ENCODE data around the gene SIPA1. TPM values are rescaled to one million over a fixed set of nuclear protein-coding genes. Genes with fewer than 3 reads are reported as not detected.
A peak's percentile ranks its signal among the peaks of the same experiment; 100 is the strongest.

Gene SIPA1
- total and polyA plus RNA-seq, 8 donors, result 40.5 to 107 (median 47.8) TPM

- DNase-seq, result peak in 3 of 4 donors; percentile 37 to 93 (median 85)
- H3K4me3 ChIP-seq, result peak overlapping the region; percentile 2 to 72
- H3K9me3 ChIP-seq, result no peaks in the 10 kb centered on the region
- intact Hi-C loops (cut with DNase I), result no loop called here
- H3K27me3 ChIP-seq, result no peaks in the 10 kb centered on the region
- peaks cover 43 to 69% of the 10 kb centered on the region in 2 donors for H3K4me1 ChIP-seq
- TF ChIP-seq CTCF (IDR thresholded peaks at IDR 0.05), result no peak
- peaks cover 0 to 42% of the 10 kb centered on the region in 2 donors for H3K36me3 ChIP-seq
- ATAC-seq, result no peak
- H3K27ac ChIP-seq, result peak overlapping the region; percentile 84 to 89
These were observed 26.7 kb upstream of the SIPA1 start for GRCh38 chr11:65611028-65611757.

DNA sequence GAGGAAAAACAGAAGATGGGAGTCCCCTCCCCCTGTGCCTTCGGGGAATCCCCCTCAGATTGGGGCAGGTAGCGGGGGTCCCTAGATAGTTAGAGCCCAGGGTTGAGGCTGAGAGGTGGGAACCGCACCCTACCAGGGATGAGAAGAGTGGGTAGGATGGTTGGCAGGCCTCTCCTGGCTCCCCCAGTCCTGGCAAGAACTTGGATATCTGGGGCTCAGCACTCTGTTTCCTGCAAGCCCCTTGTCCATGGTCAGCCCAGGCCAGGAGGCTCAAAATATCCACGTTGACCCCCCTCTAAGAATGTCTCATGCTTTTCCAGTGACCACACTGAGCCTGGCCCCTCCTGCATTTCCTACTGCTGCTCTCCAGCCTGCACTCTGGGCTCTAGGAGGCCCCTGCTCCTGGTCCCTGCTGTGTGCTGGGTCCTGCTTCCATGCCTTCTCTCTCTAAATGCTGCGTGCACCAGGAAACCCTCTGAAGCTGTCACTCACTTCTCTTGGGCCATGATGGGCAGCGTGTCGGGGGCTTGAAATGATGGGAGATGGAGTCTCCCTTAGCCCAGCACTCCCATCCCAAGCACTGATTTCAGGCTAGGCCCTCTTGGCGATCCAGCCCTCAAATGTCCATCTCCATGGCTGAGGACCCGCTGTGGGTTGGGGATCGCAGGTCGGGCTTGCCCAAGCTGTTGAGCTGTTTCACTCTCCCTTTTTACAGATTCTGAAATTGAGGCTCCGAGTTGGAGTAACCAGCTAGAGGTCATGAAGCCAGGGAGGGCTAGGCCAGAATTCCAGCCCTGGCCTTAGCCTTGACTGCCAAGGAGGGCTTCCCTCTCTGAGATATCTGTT, 25.9 kb upstream of the SIPA1 start:
- Histone ChIP-seq H3K4me3 (peak overlapping the region; percentile 68 to 72), H3K27me3 (no peaks in the 10 kb centered on the region), H3K36me3 (peaks cover 0 to 34% of the 10 kb centered on the region in 2 donors), H3K4me1 (peaks cover 47 to 72% of the 10 kb centered on the region in 2 donors), H3K27ac (peak overlapping the region; percentile 84 to 89), H3K9me3 (no peaks in the 10 kb centered on the region)
- intact Hi-C loops (cut with DNase I), result no loop called here
- no peak for DNase-seq
- no peak for TF ChIP-seq CTCF (IDR thresholded peaks at IDR 0.05)
- no peak for ATAC-seq

DNA sequence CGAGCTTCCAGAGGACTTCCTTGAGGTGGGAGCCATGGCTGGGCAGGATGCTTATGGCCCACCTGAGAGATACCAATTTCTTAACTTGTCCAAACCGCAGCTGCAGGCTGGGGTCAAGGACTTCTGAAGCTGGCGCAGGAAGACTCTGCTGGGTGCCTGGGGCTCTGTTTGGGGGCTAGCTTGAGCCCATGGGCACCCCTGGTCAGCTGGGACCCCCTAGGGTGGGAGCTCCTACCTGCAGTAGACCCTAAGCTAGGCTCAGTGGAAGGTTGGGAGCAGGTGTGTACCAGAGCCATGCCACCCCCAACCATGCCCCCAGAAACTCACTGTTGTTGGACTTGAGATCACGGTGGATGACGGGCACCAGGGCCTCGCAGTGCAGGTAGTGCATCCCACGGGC, 25.2 kb upstream of the SIPA1 start:
- no peaks in the 10 kb centered on the region for H3K27me3 ChIP-seq
- no peaks in the 10 kb centered on the region for H3K9me3 ChIP-seq
- H3K4me1 ChIP-seq, result peaks cover 47 to 74% of the 10 kb centered on the region in 2 donors
- peak overlapping the region; percentile 68 to 72 for H3K4me3 ChIP-seq
- ATAC-seq, result no peak
- no peak for TF ChIP-seq CTCF (IDR thresholded peaks at IDR 0.05)
- no peak for DNase-seq
- intact Hi-C loops (cut with DNase I), result no loop called here
- H3K36me3 ChIP-seq, result peaks cover 0 to 34% of the 10 kb centered on the region in 2 donors
- peak overlapping the region; percentile 84 to 89 for H3K27ac ChIP-seq

GRCh38 chr11:65613091-65613928, 24.6 kb upstream of the SIPA1 start:
- peak in 1 of 4 donors; percentile 85 for DNase-seq
- intact Hi-C loops (cut with DNase I), result no loop called here
- Histone ChIP-seq H3K9me3 (no peaks in the 10 kb centered on the region), H3K4me3 (peak overlapping the region; percentile 68 to 72), H3K36me3 (peaks cover 0 to 34% of the 10 kb centered on the region in 2 donors), H3K27me3 (no peaks in the 10 kb centered on the region), H3K4me1 (peaks cover 46 to 72% of the 10 kb centered on the region in 2 donors), H3K27ac (peak overlapping the region; percentile 84 to 89)
- no peak for TF ChIP-seq CTCF (IDR thresholded peaks at IDR 0.05)
- ATAC-seq, result peak; percentile 0
